ENCODE results near the gene OCRL. TPM values are rescaled to one million over a fixed set of nuclear protein-coding genes. Genes with fewer than 3 reads are reported as not detected.

The OCRL gene
- total RNA-seq, 1 donor from 2014 or later = 41.8 TPM

DNA sequence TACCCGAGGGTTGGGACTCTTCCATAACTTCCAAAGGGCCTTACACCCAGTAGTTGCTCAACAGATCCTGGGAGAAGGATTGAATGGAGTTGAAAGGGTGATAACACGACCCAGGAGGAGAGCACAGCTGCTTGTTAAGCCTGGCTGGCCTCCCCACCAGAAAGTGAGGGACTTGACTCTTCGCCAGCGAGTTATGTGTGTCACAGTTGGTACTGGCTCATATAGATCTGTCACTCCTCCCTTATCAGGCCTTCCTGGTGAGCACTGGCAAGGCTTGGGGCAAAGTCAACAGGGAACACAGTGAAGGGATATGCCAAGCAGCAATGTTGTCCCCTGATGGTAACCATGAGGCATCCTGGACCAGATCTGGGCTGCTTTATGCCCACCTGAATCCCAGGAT is 78.9 kb downstream of the OCRL start:
- TF ChIP-seq, protein P1, sequence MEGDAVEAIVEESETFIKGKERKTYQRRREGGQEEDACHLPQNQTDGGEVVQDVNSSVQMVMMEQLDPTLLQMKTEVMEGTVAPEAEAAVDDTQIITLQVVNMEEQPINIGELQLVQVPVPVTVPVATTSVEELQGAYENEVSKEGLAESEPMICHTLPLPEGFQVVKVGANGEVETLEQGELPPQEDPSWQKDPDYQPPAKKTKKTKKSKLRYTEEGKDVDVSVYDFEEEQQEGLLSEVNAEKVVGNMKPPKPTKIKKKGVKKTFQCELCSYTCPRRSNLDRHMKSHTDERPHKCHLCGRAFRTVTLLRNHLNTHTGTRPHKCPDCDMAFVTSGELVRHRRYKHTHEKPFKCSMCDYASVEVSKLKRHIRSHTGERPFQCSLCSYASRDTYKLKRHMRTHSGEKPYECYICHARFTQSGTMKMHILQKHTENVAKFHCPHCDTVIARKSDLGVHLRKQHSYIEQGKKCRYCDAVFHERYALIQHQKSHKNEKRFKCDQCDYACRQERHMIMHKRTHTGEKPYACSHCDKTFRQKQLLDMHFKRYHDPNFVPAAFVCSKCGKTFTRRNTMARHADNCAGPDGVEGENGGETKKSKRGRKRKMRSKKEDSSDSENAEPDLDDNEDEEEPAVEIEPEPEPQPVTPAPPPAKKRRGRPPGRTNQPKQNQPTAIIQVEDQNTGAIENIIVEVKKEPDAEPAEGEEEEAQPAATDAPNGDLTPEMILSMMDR (conservative IDR thresholded peaks at IDR 0.05) = no peak
- no peak for DNase-seq (ENCODE audit: extremely low spot score, unreplicated experiment)
- H3K4me1 Mint-ChIP-seq (ENCODE audit: unreplicated experiment) = no peaks in the 10 kb centered on the region
- H3K4me3 Mint-ChIP-seq = no peak overlapping the region
- H3K27ac Mint-ChIP-seq = no peak overlapping the region
- H3K9me3 Mint-ChIP-seq = peaks cover 5% of the 10 kb centered on the region
- no peaks in the 10 kb centered on the region for H3K27me3 Mint-ChIP-seq
- H3K36me3 Mint-ChIP-seq = no peaks in the 10 kb centered on the region

DNA sequence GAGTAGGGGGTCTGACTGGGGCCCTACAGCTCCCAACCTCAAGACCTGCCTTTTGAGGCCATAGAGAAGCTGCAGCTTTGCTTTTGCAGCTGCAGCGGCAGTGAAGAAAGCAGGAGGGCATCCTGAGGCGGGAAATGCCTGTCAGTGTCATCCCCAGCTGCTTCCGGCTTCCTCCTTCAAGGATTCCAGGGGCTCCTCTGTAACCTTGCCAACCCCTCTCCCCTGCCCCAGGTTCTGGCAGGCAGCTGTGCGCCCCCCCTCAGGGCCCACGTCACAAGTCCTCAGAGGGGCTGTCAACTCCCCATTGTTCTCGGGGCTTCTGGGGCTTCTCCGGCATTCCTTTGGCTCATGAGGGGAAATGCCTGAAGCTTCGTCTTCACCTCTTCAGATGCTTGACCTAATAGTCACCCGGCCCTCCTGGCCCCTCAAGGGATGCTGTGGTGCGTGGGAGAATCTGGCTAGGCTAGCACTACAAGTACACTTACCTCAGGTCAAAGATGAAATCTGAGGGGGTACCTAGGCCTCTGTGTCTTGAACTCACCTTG is 82.8 kb downstream of the OCRL start:
- TF ChIP-seq, protein P1 (conservative IDR thresholded peaks at IDR 0.05) = no peak
- H3K4me1 Mint-ChIP-seq (ENCODE audit: unreplicated experiment) = no peaks in the 10 kb centered on the region
- H3K36me3 Mint-ChIP-seq = no peaks in the 10 kb centered on the region
- no peaks in the 10 kb centered on the region for H3K27me3 Mint-ChIP-seq
- DNase-seq (ENCODE audit: extremely low spot score, unreplicated experiment) = no peak
- peaks cover 16% of the 10 kb centered on the region for H3K9me3 Mint-ChIP-seq
- H3K4me3 Mint-ChIP-seq = no peak overlapping the region
- peak overlapping the region; percentile 75 for H3K27ac Mint-ChIP-seq

DNA sequence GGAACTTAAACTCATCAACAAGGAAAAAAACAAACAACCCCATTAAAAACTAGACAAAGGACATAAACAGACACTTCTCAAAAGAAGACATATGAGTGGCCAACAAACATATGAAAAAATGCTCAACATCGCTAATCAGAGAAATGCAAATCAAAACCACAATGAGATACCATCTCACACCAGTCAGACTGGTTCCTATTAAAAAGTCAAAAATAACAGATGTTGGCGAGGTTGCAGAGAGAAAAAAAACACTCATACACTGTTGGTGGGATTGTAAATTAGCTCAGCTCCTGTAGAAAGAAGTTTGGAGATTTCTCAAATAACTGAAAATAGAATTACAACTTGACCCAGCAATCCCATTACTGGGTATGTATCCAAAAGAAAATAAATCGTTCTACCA is 86.0 kb downstream of the OCRL start:
- DNase-seq (ENCODE audit: extremely low spot score, unreplicated experiment) = no peak
- Mint-ChIP-seq H3K27me3 (no peaks in the 10 kb centered on the region), H3K36me3 (no peaks in the 10 kb centered on the region), H3K4me1 (ENCODE audit: unreplicated experiment) (no peaks in the 10 kb centered on the region), H3K27ac (peak overlapping the region; percentile 16), H3K4me3 (no peak overlapping the region), H3K9me3 (peaks cover 16% of the 10 kb centered on the region)
- TF ChIP-seq, protein P1 (conservative IDR thresholded peaks at IDR 0.05) = no peak

DNA sequence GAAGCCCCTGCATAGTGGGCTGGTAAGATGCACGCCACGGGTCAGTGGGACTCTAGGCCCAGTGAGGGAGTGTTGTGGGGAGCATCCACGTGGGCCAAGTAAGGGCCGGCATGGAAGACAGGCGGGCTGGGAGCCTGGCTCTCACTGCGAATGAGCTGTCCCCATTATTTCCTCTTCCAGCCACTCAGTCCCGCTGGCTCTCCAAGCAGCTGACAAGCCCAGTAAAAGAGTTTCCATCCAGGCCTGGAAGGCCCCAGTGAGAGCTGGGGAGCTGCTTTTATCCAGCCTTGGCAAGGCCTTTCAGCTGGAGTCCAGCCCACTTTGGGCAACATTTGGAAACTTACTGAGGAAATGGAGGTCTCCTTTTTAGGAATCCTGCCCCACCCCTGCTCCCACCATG is 89.8 kb downstream of the OCRL start:
- H3K9me3 Mint-ChIP-seq = peaks cover 17% of the 10 kb centered on the region
- H3K27me3 Mint-ChIP-seq = no peaks in the 10 kb centered on the region
- H3K4me1 Mint-ChIP-seq (ENCODE audit: unreplicated experiment) = peaks cover 3% of the 10 kb centered on the region
- no peak for DNase-seq (ENCODE audit: extremely low spot score, unreplicated experiment)
- H3K27ac Mint-ChIP-seq = no peak overlapping the region
- TF ChIP-seq, protein P1 (conservative IDR thresholded peaks at IDR 0.05) = no peak
- H3K4me3 Mint-ChIP-seq = no peak overlapping the region
- no peaks in the 10 kb centered on the region for H3K36me3 Mint-ChIP-seq

DNA sequence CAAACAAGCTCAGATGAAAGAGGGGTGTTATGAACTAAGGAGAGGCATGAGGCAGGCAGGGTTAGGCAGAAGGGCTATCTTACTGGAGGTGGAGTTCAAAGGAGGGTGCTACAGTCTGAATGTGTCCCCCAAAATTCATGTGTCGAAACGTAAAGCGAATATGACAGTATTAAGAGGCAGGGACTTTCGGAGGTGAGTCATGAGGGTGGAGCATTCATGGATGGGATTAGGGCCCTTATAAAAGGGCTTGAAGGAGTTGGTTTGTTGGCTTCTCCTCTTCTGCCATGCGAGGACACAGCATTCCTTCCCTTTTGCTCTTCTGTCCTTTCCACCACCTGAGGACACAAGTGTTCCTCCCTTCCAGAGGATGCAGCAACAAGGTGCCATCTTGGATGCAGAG is 91.8 kb downstream of the OCRL start:
- Mint-ChIP-seq H3K9me3 (peaks cover 13% of the 10 kb centered on the region), H3K4me1 (ENCODE audit: unreplicated experiment) (peaks cover 5% of the 10 kb centered on the region), H3K27me3 (no peaks in the 10 kb centered on the region), H3K4me3 (no peak overlapping the region), H3K27ac (no peak overlapping the region), H3K36me3 (no peaks in the 10 kb centered on the region)
- TF ChIP-seq, protein P1 (conservative IDR thresholded peaks at IDR 0.05) = no peak
- no peak for DNase-seq (ENCODE audit: extremely low spot score, unreplicated experiment)

DNA sequence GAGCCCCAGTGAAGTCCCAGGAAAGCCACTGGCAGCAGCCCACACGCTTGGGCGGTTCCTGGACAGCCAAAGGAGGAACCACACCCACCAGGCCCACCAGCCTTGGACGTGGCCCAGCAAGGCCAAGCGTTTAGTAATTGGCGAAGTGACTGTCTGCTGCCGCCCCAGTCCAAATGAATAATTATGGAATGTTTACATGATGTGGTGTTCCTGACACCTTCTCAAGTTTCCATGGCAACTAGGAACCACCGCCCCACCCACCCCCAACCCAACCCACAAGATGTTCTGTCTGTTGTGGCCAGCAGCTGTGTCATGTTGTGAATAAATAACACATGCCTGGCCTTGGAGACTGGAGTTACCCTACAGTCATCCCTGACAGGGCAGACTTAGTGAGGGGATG is 92.4 kb downstream of the OCRL start:
- H3K4me3 Mint-ChIP-seq = no peak overlapping the region
- peaks cover 5% of the 10 kb centered on the region for H3K4me1 Mint-ChIP-seq (ENCODE audit: unreplicated experiment)
- peaks cover 11% of the 10 kb centered on the region for H3K9me3 Mint-ChIP-seq
- no peak for DNase-seq (ENCODE audit: extremely low spot score, unreplicated experiment)
- TF ChIP-seq, protein P1 (conservative IDR thresholded peaks at IDR 0.05) = no peak
- no peaks in the 10 kb centered on the region for H3K36me3 Mint-ChIP-seq
- H3K27ac Mint-ChIP-seq = no peak overlapping the region
- H3K27me3 Mint-ChIP-seq = no peaks in the 10 kb centered on the region

Data from type B pancreatic cell (in vitro differentiated cells).